ENCODE results near the gene FRMD4B.

FRMD4B gene

DNA sequence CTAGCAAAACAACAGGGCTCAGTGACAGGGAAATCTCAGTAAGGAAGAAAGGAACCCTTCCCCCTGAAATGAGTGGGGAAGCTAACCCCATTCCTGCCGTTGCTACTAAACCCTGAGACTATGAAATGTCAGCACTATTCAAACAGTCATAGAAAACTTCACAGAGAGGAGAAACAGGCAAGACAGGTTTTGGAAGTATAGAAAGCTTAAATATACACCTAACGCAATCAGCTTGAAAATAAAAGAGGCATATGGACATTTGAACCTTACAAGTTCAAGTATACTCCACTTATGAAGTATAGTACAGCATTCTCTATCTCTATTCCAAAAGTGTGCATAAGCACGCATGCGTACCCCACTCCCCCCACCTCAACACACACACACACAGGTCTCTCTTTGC is 17.6 kb upstream of the FRMD4B start:
- Histone ChIP-seq H3K27ac (ENCODE audit: low read depth, low read length, poor library complexity, severe bottlenecking) (no peak overlapping the region), H3K27me3 (ENCODE audit: insufficient read depth, low read length) (no peaks in the 10 kb centered on the region), H3K4me2 (ENCODE audit: low read length) (no peak overlapping the region), H3K9ac (ENCODE audit: low read length) (no peak overlapping the region), H3K79me2 (ENCODE audit: insufficient read depth, low read length) (no peaks in the 10 kb centered on the region), H3K9me2 (ENCODE audit: low read depth, low read length) (no peaks in the 10 kb centered on the region), H3K36me3 (ENCODE audit: insufficient read depth, low read length) (no peaks in the 10 kb centered on the region), H2AFZ (ENCODE audit: low read length) (no peak overlapping the region), H3K9me3 (ENCODE audit: low read length) (peaks cover 13% of the 10 kb centered on the region), H3F3A (ENCODE audit: insufficient read depth, low read length) (no peaks in the 10 kb centered on the region), H4K20me1 (ENCODE audit: insufficient read depth, low read length) (no peaks in the 10 kb centered on the region), H3K4me1 (ENCODE audit: insufficient read depth, low read length, severe bottlenecking) (no peaks in the 10 kb centered on the region), H3K4me3 (ENCODE audit: low read depth, low read length, poor library complexity, severe bottlenecking) (no peak overlapping the region)
- TF ChIP-seq EZH2 (IDR thresholded peaks at IDR 0.05; ENCODE audit: borderline replicate concordance, low read length) = no peak
- TF ChIP-seq, protein P1, sequence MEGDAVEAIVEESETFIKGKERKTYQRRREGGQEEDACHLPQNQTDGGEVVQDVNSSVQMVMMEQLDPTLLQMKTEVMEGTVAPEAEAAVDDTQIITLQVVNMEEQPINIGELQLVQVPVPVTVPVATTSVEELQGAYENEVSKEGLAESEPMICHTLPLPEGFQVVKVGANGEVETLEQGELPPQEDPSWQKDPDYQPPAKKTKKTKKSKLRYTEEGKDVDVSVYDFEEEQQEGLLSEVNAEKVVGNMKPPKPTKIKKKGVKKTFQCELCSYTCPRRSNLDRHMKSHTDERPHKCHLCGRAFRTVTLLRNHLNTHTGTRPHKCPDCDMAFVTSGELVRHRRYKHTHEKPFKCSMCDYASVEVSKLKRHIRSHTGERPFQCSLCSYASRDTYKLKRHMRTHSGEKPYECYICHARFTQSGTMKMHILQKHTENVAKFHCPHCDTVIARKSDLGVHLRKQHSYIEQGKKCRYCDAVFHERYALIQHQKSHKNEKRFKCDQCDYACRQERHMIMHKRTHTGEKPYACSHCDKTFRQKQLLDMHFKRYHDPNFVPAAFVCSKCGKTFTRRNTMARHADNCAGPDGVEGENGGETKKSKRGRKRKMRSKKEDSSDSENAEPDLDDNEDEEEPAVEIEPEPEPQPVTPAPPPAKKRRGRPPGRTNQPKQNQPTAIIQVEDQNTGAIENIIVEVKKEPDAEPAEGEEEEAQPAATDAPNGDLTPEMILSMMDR (IDR thresholded peaks at IDR 0.05; ENCODE audit: low read length) = no peak

DNA sequence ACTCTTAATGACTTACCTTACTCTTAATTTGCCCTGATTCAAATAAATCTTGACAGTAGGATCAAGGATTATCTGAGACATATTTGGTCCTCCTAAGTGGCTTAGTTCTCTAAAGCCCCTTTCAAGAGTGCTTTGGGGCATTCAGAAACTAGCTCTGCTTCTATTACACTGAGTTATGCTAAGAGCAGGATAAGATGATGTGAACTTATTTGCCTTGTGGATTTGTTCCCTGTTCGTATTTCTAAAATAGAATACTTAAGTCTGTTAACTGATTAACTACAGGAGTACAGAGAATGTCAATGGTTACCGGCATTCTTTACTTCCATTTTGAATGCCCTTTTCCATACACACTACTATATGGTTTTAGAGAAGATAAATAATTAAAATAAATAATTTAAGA is 14.8 kb upstream of the FRMD4B start:
- no peaks in the 10 kb centered on the region for H3K36me3 ChIP-seq (ENCODE audit: insufficient read depth, low read length)
- no peaks in the 10 kb centered on the region for H3F3A ChIP-seq (ENCODE audit: insufficient read depth, low read length)
- no peak overlapping the region for H3K27ac ChIP-seq (ENCODE audit: low read depth, low read length, poor library complexity, severe bottlenecking)
- H3K4me1 ChIP-seq (ENCODE audit: insufficient read depth, low read length, severe bottlenecking) = no peaks in the 10 kb centered on the region
- no peaks in the 10 kb centered on the region for H3K9me2 ChIP-seq (ENCODE audit: low read depth, low read length)
- H2AFZ ChIP-seq (ENCODE audit: low read length) = no peak overlapping the region
- H3K79me2 ChIP-seq (ENCODE audit: insufficient read depth, low read length) = no peaks in the 10 kb centered on the region
- no peak overlapping the region for H3K9ac ChIP-seq (ENCODE audit: low read length)
- H3K27me3 ChIP-seq (ENCODE audit: insufficient read depth, low read length) = no peaks in the 10 kb centered on the region
- peaks cover 10% of the 10 kb centered on the region for H3K9me3 ChIP-seq (ENCODE audit: low read length)
- no peaks in the 10 kb centered on the region for H4K20me1 ChIP-seq (ENCODE audit: insufficient read depth, low read length)
- H3K4me2 ChIP-seq (ENCODE audit: low read length) = no peak overlapping the region
- no peak overlapping the region for H3K4me3 ChIP-seq (ENCODE audit: low read depth, low read length, poor library complexity, severe bottlenecking)
- TF ChIP-seq, protein P1 (IDR thresholded peaks at IDR 0.05; ENCODE audit: low read length) = no peak
- TF ChIP-seq EZH2 (IDR thresholded peaks at IDR 0.05; ENCODE audit: borderline replicate concordance, low read length) = no peak

DNA sequence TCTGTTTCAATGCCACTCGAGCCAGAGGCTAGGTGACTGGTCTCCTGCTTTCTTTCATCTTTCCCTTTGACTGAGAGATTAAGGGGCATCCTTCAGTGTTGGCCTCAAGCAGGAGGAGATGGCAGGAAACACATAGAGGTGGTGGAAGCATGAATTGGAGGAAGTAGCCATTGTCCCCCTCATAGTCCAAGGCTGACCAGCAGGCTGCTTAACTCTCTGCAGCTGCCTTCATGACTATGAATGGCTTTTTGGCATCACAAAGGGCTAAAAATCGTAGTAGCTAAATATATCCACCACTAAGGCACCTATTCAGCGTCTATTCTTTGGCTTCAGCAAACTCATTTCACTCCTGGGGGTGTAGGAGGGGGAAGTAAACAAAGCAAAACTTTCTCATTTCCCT is 7.0 kb upstream of the FRMD4B start:
- Histone ChIP-seq H3K27ac (ENCODE audit: low read depth, low read length, poor library complexity, severe bottlenecking) (no peak overlapping the region), H3K4me2 (ENCODE audit: low read length) (no peak overlapping the region), H3K4me3 (ENCODE audit: low read depth, low read length, poor library complexity, severe bottlenecking) (no peak overlapping the region), H3K9me2 (ENCODE audit: low read depth, low read length) (no peaks in the 10 kb centered on the region), H2AFZ (ENCODE audit: low read length) (no peak overlapping the region), H3K79me2 (ENCODE audit: insufficient read depth, low read length) (no peaks in the 10 kb centered on the region), H3K9ac (ENCODE audit: low read length) (no peak overlapping the region), H3K36me3 (ENCODE audit: insufficient read depth, low read length) (no peaks in the 10 kb centered on the region), H3K4me1 (ENCODE audit: insufficient read depth, low read length, severe bottlenecking) (no peaks in the 10 kb centered on the region), H3F3A (ENCODE audit: insufficient read depth, low read length) (no peaks in the 10 kb centered on the region), H4K20me1 (ENCODE audit: insufficient read depth, low read length) (no peaks in the 10 kb centered on the region), H3K27me3 (ENCODE audit: insufficient read depth, low read length) (0 out of 2 replicates have a peak, but pooled peaks cover 3% of the 10 kb centered on the region), H3K9me3 (ENCODE audit: low read length) (0 out of 2 replicates have a peak, but pooled peaks cover 3% of the 10 kb centered on the region)
- TF ChIP-seq, protein P1 (IDR thresholded peaks at IDR 0.05; ENCODE audit: low read length) = no peak
- TF ChIP-seq EZH2 (IDR thresholded peaks at IDR 0.05; ENCODE audit: borderline replicate concordance, low read length) = no peak

All from OCI-LY1 (cell line).